Upper lobe of left lung (tissue), 4 donors: ENCODE data around the gene RASGRF2.

Source experiments
- CTCF ChIP-seq, 6 experiments: fragments of 450-650 bp in 4 of 6; fragments of 200-600 bp in 2 of 6; sonication (generic) in 2 of 6; IDR thresholded peaks; one replicate each; pipeline ENCODE4 v1.5.1; 2016 to 2019; ENCODE audit warnings: antibody characterized with exemption in 6 of 6
- EP300 ChIP-seq, 4 donors: sonication (generic); formaldehyde crosslinking; IDR thresholded peaks; one replicate each; pipeline ENCODE4 v1.5.1; 2017; ENCODE audit warnings: antibody characterized with exemption in 4 of 4, control low read depth in 2 of 4
- POLR2A ChIP-seq, 4 donors: fragments of 450-650 bp; IDR thresholded peaks; one replicate each; pipeline ENCODE4 v1.5.1; 2016 to 2017; ENCODE audit warnings: antibody characterized with exemption in 4 of 4, mild to moderate bottlenecking in 2 of 4

DNA sequence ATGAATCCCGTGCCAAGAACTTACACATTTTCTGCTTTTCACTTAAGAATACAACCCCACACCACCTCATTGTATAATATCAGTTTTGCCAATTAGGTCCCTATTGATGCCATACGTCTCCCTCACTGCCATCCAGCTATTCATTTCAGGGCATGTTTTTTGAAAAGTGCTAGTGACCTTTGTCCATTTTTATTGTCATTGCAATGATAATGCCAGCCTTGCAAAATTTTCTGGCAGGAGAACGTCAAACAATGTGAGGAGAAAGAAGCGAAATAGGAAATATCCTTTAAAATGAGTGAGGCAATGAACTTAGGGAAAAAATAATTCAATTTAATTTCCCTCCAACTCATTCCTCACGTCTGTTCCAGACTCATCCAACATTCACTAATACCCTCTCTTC, 161.1 kb downstream of the RASGRF2 start:
- TF ChIP-seq CTCF (IDR thresholded peaks at IDR 0.05) (no peak), EP300 (IDR thresholded peaks at IDR 0.05) (no peak), POLR2A (IDR thresholded peaks at IDR 0.05) (no peak)
